GM10847 (cell line): ENCODE data around the gene TAS2R46.

Experiments
- POLR2A ChIP-seq: IDR thresholded peaks from 2 replicates; pipeline ENCODE4 v1.6.1; 2011; ENCODE audit not compliant: insufficient read length; ENCODE audit errors: extremely low read depth

TAS2R46 gene

GRCh38 chr12:11055306-11055705 lies 6.8 kb downstream of the TAS2R46 start:
- no peak for TF ChIP-seq POLR2A

GRCh38 chr12:11040162-11040561 lies 21.9 kb downstream of the TAS2R46 start:
- no peak for TF ChIP-seq POLR2A

- TF ChIP-seq POLR2A, result no peak
Measured at GRCh38 chr12:11039171-11039570, 22.9 kb downstream of the TAS2R46 start.

- no peak for TF ChIP-seq POLR2A
Measured at GRCh38 chr12:11031307-11031706, 30.8 kb downstream of the TAS2R46 start, which contains the start of gene TAS2R31. TAS2R31 (minus strand) TSS chr12:11031407; CDS start chr12:11031335, 72 bp downstream.

- no peak for TF ChIP-seq POLR2A
Measured at GRCh38 chr12:11026118-11026517, 36.0 kb downstream of the TAS2R46 start.

- TF ChIP-seq POLR2A, result no peak
Measured at GRCh38 chr12:11023387-11023786, 38.7 kb downstream of the TAS2R46 start.

GRCh38 chr12:11022520-11022919 lies 39.6 kb downstream of the TAS2R46 start, which contains the start of gene TAS2R19:
TAS2R19 (minus strand) TSS chr12:11022620; CDS start chr12:11022571, 49 bp downstream.
- TF ChIP-seq POLR2A, result no peak

GRCh38 chr12:11016937-11017336 lies 45.2 kb downstream of the TAS2R46 start:
- TF ChIP-seq POLR2A, result no peak

- TF ChIP-seq POLR2A, result no peak
Measured at GRCh38 chr12:11015775-11016430, 46.2 kb downstream of the TAS2R46 start.

GRCh38 chr12:11014234-11014633 lies 47.9 kb downstream of the TAS2R46 start:
- no peak for TF ChIP-seq POLR2A
